ENCODE measurements around the gene NSUN4. TPM values are rescaled to one million over a fixed set of nuclear protein-coding genes. Genes with fewer than 3 reads are reported as not detected.

The NSUN4 gene
- total and polyA plus RNA-seq, 9 of the 15 experiments (the other 6 are each of a cell fraction or from before 2014, with no cell fraction given): 33.4 to 60.2 (median 46.3) TPM

DNA sequence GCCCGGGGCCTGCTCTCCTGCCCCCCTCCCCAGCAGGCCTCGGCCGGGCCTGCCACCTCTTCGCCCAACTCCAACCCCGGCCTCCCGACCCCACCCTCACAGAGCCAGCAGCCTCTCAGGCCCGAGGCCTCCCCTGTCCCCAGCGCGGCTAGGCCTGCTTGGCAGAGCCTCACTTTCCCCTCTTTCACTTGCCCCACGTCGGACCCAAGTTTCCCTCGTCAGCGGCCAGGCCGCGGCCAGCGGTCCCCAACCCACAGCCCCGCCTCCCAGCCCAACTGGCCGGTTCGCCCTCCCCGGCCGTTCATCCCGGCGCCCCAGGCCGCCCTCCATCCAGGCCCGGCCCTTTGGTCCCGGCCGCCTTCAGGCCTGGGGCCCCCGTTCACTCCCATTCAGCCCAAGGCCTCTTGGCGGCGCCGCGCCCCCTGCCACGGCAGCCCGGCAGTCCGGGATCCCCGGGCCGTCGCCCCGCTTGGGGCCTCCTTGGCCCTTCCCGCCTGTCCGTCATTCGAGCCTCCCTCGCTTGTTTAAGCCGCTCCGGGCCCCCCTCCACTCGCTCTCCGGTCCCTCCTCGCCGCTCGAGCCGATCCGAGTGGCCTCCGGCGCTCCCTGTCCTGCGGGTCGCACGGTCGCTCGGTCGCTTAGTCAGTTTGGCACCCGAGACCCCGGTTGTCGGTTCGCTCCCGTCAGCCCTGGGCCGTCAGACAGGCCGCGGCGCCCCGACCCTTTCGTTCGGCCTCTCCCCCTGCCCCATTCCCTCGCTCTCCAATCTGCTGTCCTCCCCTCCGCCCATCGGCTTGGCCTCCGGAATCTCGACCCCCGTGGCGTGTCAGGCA is 38.6 kb upstream of the NSUN4 start (continued):
- TF ChIP-seq MEF2D (tag; conservative IDR thresholded peaks at IDR 0.05; ENCODE audit: low read depth) (0 out of 2 replicates have a peak, but pooled peaks have one; percentile 22), DACH1 (IDR thresholded peaks at IDR 0.05; ENCODE audit: partially characterized antibody) (no peak), SIN3B (IDR thresholded peaks at IDR 0.05; ENCODE audit: low read depth) (no peak), FOXK1 (CRISPR knock-in tag; IDR thresholded peaks at IDR 0.05; ENCODE audit: borderline replicate concordance) (peak; percentile 86; the same call in 1 of the 2 replicates), CBX5 (IDR thresholded peaks at IDR 0.05; ENCODE audit: borderline replicate concordance, low read depth) (no peak), ZNF444 (CRISPR knock-in tag; IDR thresholded peaks at IDR 0.05) (no peak), ATF7 (IDR thresholded peaks at IDR 0.05) (peak; percentile 48; the same call in 1 of the 2 replicates), MAFF (IDR thresholded peaks at IDR 0.05; ENCODE audit: low read length) (no peak), PCBP1 (IDR thresholded peaks at IDR 0.05; ENCODE audit: low read depth, low read length, poor library complexity, severe bottlenecking) (peak; percentile 88), SAP30 (IDR thresholded peaks at IDR 0.05; ENCODE audit: borderline replicate concordance, insufficient read depth, low read depth, low read length, poor library complexity, severe bottlenecking) (peak; percentile 72), U2AF1 (optimal IDR thresholded peaks at IDR 0.05; ENCODE audit: low read depth, low read length) (peak; percentile 88), TEAD2 (tag; IDR thresholded peaks at IDR 0.05) (no peak), TAF7 (tag; IDR thresholded peaks at IDR 0.05) (no peak; the same call in 1 of the 2 replicates), ZNF445 (CRISPR knock-in tag; IDR thresholded peaks at IDR 0.05; ENCODE audit: low read depth) (no peak), HNRNPL (IDR thresholded peaks at IDR 0.05; ENCODE audit: low read depth, low read length) (peak; percentile 67; the same call in 1 of the 2 replicates), LARP7 (IDR thresholded peaks at IDR 0.05) (0 out of 2 replicates have a peak, but pooled peaks have one; percentile 17), ZNF253 (CRISPR knock-in tag; conservative IDR thresholded peaks at IDR 0.05) (no peak)
- TF ChIP-seq, protein P1, sequence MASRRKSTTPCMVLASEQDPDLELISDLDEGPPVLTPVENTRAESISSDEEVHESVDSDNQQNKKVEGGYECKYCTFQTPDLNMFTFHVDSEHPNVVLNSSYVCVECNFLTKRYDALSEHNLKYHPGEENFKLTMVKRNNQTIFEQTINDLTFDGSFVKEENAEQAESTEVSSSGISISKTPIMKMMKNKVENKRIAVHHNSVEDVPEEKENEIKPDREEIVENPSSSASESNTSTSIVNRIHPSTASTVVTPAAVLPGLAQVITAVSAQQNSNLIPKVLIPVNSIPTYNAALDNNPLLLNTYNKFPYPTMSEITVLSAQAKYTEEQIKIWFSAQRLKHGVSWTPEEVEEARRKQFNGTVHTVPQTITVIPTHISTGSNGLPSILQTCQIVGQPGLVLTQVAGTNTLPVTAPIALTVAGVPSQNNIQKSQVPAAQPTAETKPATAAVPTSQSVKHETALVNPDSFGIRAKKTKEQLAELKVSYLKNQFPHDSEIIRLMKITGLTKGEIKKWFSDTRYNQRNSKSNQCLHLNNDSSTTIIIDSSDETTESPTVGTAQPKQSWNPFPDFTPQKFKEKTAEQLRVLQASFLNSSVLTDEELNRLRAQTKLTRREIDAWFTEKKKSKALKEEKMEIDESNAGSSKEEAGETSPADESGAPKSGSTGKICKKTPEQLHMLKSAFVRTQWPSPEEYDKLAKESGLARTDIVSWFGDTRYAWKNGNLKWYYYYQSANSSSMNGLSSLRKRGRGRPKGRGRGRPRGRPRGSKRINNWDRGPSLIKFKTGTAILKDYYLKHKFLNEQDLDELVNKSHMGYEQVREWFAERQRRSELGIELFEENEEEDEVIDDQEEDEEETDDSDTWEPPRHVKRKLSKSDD (conservative IDR thresholded peaks at IDR 0.05; ENCODE audit: low read length): no peak
- TF ChIP-seq, protein P2, sequence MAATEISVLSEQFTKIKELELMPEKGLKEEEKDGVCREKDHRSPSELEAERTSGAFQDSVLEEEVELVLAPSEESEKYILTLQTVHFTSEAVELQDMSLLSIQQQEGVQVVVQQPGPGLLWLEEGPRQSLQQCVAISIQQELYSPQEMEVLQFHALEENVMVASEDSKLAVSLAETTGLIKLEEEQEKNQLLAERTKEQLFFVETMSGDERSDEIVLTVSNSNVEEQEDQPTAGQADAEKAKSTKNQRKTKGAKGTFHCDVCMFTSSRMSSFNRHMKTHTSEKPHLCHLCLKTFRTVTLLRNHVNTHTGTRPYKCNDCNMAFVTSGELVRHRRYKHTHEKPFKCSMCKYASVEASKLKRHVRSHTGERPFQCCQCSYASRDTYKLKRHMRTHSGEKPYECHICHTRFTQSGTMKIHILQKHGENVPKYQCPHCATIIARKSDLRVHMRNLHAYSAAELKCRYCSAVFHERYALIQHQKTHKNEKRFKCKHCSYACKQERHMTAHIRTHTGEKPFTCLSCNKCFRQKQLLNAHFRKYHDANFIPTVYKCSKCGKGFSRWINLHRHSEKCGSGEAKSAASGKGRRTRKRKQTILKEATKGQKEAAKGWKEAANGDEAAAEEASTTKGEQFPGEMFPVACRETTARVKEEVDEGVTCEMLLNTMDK (IDR thresholded peaks at IDR 0.05; ENCODE audit: borderline replicate concordance, insufficient read depth, low read depth, low read length, poor library complexity, severe bottlenecking): peak; percentile 51
- TF ChIP-seq, protein P3, sequence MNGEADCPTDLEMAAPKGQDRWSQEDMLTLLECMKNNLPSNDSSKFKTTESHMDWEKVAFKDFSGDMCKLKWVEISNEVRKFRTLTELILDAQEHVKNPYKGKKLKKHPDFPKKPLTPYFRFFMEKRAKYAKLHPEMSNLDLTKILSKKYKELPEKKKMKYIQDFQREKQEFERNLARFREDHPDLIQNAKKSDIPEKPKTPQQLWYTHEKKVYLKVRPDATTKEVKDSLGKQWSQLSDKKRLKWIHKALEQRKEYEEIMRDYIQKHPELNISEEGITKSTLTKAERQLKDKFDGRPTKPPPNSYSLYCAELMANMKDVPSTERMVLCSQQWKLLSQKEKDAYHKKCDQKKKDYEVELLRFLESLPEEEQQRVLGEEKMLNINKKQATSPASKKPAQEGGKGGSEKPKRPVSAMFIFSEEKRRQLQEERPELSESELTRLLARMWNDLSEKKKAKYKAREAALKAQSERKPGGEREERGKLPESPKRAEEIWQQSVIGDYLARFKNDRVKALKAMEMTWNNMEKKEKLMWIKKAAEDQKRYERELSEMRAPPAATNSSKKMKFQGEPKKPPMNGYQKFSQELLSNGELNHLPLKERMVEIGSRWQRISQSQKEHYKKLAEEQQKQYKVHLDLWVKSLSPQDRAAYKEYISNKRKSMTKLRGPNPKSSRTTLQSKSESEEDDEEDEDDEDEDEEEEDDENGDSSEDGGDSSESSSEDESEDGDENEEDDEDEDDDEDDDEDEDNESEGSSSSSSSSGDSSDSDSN (IDR thresholded peaks at IDR 0.05; ENCODE audit: borderline replicate concordance in 1 of 2, low read depth in 2 of 2, low read length in 2 of 2): peak; percentile 96 to 99
